ENCODE results near the gene CEND1.
"Not testable (repeated sequence)": the region's sequence is repeated elsewhere in the genome, so short reads cannot be mapped to it uniquely, and the experiment has no call there.

- TF ChIP-seq CTCF (conservative IDR thresholded peaks at IDR 0.05; ENCODE audit: low read depth, low read length); RCOR1 (IDR thresholded peaks at IDR 0.05; ENCODE audit: insufficient replicate concordance, low read length); BHLHE40 (IDR thresholded peaks at IDR 0.05; ENCODE audit: low read depth, low read length); RAD21 (IDR thresholded peaks at IDR 0.05; ENCODE audit: low read length); POLR2A (IDR thresholded peaks at IDR 0.05; ENCODE audit: low read depth, low read length); FOS (IDR thresholded peaks at IDR 0.05; ENCODE audit: low read depth, low read length); MXI1 (IDR thresholded peaks at IDR 0.05; ENCODE audit: borderline replicate concordance, low read depth, low read length); MAFK (IDR thresholded peaks at IDR 0.05; ENCODE audit: low read depth, low read length); CEBPB (IDR thresholded peaks at IDR 0.05; ENCODE audit: low read depth, low read length); USF2 (IDR thresholded peaks at IDR 0.05; ENCODE audit: low read depth, low read length); SMC3 (IDR thresholded peaks at IDR 0.05; ENCODE audit: low read depth, low read length); RFX5 (IDR thresholded peaks at IDR 0.05; ENCODE audit: low read depth, low read length): not testable (repeated sequence)
- TF ChIP-seq, protein P1, sequence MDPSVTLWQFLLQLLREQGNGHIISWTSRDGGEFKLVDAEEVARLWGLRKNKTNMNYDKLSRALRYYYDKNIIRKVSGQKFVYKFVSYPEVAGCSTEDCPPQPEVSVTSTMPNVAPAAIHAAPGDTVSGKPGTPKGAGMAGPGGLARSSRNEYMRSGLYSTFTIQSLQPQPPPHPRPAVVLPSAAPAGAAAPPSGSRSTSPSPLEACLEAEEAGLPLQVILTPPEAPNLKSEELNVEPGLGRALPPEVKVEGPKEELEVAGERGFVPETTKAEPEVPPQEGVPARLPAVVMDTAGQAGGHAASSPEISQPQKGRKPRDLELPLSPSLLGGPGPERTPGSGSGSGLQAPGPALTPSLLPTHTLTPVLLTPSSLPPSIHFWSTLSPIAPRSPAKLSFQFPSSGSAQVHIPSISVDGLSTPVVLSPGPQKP (IDR thresholded peaks at IDR 0.05; ENCODE audit: borderline replicate concordance, low read depth, low read length), result not testable (repeated sequence)
Measured at GRCh38 chr11:737899-738298, 52.0 kb downstream of the CEND1 start.

Measured in IMR-90 (cell line).